GM12891 (cell line): ENCODE measurements around the gene TAGAP. TPM values are rescaled to one million over a fixed set of nuclear protein-coding genes. Genes with fewer than 3 reads are reported as not detected.
A peak's percentile ranks its signal among the peaks of the same experiment; 100 is the strongest.

Source experiments
- DNase-seq: peaks from one replicate; pipeline ENCODE4 v3.0.0; 2011; ENCODE audit warnings: low spot score; ENCODE audit not compliant: insufficient read length
- FAIRE-seq: peaks from 2 replicates; lab custom pipeline; 2011; peaks lifted over from hg19 to GRCh38; lab: Jason Lieb, UNC
- PAX5 ChIP-seq: IDR thresholded peaks from 2 replicates; pipeline ENCODE4 v1.6.1; 2011; ENCODE audit warnings: low read length, moderate library complexity, mild to moderate bottlenecking; ENCODE audit not compliant: insufficient read depth, severe bottlenecking
- POLR2A ChIP-seq: IDR thresholded peaks from 2 replicates; pipeline ENCODE4 v1.6.1; 2011; ENCODE audit warnings: low read depth, low read length, control low read depth
- POLR2AphosphoS5 ChIP-seq: IDR thresholded peaks from 2 replicates; pipeline ENCODE4 v1.6.1; 2011; ENCODE audit warnings: low read depth, low read length, control low read depth
- POU2F2 ChIP-seq: IDR thresholded peaks from 2 replicates; pipeline ENCODE4 v1.6.1; 2011; ENCODE audit warnings: low read depth, mild to moderate bottlenecking, control low read depth, low read length, moderate library complexity
- SPI1 ChIP-seq: IDR thresholded peaks from 2 replicates; pipeline ENCODE4 v1.6.1; 2011; ENCODE audit warnings: low read depth, low read length, control low read depth
- TAF1 ChIP-seq: IDR thresholded peaks from 2 replicates; pipeline ENCODE4 v1.6.1; 2011; ENCODE audit warnings: low read depth, low read length, control low read depth
- polyA plus RNA-seq: library from polyadenylated mRNA; unstranded; fragments of >200 nt; gene quantifications from one replicate; pipeline ENCODE4 v1.2.1, GENCODE V29; 2012; ENCODE audit warnings: low read depth, missing spikeins, inconsistent platforms; ENCODE audit not compliant: missing spikeins

Gene TAGAP, protein sequence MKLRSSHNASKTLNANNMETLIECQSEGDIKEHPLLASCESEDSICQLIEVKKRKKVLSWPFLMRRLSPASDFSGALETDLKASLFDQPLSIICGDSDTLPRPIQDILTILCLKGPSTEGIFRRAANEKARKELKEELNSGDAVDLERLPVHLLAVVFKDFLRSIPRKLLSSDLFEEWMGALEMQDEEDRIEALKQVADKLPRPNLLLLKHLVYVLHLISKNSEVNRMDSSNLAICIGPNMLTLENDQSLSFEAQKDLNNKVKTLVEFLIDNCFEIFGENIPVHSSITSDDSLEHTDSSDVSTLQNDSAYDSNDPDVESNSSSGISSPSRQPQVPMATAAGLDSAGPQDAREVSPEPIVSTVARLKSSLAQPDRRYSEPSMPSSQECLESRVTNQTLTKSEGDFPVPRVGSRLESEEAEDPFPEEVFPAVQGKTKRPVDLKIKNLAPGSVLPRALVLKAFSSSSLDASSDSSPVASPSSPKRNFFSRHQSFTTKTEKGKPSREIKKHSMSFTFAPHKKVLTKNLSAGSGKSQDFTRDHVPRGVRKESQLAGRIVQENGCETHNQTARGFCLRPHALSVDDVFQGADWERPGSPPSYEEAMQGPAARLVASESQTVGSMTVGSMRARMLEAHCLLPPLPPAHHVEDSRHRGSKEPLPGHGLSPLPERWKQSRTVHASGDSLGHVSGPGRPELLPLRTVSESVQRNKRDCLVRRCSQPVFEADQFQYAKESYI
- 2.6 TPM for polyA plus RNA-seq

DNA sequence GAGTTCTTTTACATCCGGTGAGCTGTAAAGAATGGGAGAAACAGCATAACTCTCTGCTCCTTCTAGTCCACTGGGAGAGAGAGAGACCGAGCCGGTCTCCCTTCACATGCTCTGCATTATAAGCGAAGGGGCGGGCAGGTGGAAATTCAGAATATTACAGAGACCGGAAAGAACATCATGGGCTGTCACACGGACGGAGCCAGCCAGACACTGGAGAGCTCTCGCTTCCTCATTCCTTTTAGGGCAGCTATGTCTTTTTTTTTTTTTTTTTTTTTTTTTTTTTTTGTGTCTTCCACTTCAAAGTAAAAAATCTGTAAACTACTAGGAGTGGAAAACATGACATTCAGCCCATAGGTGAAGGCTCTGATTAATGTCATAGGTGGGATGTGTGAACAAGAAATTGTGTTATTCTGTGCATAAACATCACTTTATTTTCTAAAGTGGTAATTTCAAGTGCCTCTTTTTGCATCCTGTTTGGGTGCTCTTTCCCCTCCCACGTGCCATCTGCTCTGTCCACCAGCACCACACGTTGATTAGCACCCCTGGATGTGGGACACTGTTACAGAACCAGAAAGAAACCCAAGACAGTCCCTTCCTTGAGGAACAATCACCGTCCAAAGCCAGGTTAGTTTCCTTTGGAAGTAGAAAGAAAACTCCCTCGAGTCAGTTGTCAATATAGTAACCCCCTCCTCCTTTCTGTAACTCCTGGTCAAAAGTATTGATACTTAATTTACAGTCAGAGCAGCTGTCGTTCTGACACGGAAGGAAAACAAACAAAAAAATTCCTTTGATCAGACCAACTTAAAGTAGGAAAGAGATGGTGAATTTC lies at the start of gene TAGAP:
Gene TAGAP, minus strand, starts transcription at position 93 of the 829 bp plus-strand sequence. CDS start 845 bp downstream, outside the sequence.
- peak; percentile 72 for TF ChIP-seq TAF1
- TF ChIP-seq SPI1 = peak; percentile 86
- peak; percentile 74; the same call in 1 of the 2 replicates for TF ChIP-seq POLR2A
- peak; percentile 77; the same call in 1 of the 2 replicates for TF ChIP-seq POLR2AphosphoS5
- TF ChIP-seq POU2F2 = peak; percentile 77; the same call in 1 of the 2 replicates
- no peak for TF ChIP-seq PAX5
- FAIRE-seq (peak; percentile 82), DNase-seq (peak; percentile 39)

DNA sequence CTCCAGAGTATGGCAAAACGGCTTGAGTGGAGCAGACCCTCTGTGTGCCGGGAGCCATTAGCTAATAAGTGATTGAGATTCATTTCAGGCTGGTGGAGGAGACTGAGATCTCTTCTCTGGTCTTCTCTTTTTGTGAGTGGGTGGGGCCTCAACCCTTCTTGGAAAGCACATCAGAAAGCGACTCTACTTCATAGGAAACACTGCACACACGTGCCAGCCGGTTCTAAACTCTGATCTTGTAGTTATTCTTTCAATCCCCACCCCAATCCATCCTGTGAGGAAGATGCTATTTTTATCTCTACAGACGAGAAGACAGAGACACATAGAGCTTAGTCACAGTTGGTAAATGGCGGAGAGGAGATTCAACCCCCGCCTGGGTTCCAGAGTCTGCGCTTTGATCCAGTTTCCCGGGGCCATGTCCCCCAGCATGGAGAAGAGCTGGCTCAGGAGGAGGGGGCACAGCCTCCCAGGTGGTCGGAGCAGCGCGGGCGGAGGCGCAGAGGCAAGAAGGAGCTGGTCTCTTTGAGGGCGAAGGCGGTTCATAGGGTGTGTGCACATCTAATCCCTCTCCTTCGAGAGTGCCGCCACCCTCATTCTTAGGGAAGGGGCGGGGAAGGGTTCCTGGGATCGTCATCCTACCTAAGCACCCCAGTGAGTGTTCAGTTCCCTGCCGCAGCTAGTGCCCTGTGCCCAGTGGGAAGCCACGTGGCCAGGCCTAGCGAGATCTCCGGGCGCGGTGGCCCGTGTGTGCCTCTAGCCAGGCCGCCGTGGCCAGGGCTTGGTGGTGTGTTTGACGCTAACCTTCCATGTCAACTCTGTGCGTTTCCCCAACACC lies 49.0 kb upstream of the TAGAP start:
- no peak for TF ChIP-seq POLR2AphosphoS5
- no peak for TF ChIP-seq SPI1
- no peak for TF ChIP-seq POLR2A
- TF ChIP-seq PAX5 = no peak
- no peak for TF ChIP-seq TAF1
- no peak for TF ChIP-seq POU2F2

DNA sequence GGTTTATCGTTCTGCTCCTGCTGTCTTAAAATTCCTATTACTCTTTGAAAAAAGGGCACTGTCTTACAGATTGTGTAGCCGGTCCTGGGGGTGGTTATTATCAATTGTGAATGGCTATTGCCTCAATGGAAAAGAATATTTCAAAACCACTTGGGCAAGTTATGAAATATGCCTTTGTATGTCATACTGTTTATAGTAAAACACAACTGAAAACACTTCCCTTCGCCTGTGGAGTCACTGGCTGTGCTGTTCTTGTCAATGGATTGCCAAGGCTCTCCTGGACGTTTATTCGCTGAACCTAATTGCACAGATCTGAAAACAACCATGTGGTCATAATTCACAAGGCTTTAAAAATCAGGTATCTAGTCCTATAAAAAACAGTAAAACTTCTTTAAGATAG lies 47.8 kb upstream of the TAGAP start:
- DNase-seq = no peak
- TF ChIP-seq POLR2AphosphoS5 = no peak
- TF ChIP-seq SPI1 = no peak
- TF ChIP-seq TAF1 = no peak
- no peak for TF ChIP-seq PAX5
- no peak for TF ChIP-seq POLR2A
- no peak for TF ChIP-seq POU2F2
- FAIRE-seq = no peak

More for the DNA sequence above, 49.0 kb upstream of the TAGAP start:
- DNase-seq (no peak), FAIRE-seq (peak; percentile 9)

DNA sequence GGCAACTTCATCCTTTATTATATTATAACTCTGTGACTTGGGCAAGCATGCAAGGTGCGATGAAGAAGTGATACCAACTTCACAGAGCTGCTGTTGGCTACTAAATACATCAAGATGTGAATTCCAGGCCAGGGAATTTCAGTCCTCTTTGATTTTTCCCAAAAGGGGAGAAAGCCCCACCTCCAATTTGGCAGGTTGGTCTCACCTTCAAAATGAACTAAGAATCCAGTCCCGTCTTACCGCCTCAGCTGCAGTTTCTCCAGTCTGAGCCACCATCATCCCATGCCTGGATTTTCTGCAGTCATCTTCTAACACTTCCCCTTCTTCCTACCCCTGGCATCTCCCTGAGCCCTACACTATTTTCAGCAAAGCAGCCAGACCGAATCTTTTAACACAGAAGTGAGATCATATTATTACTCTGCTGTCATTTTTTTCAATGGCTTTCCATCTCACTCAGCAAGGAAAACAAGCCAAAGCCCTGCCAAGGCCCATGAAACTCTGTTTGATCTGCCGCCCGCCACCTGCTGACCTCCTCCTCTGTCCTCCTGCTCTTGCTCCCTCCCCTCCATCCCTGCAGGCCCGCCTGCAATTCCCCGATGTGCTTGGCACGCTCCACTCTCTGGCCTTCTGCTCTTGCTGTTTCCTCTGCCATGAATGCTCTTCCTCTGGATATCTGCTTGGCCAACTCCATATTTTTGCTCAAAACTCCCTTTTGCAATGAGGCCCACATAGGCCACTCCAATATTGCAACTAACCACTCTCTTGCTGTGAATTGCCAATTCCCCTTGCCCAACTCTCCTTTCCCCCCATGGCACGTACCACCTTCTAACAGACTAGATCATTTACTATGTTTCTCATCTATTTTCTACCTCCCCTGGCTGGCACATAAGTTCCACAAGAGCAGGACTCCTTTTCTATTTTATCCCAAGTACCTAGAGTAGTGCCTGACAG lies 46.0 kb upstream of the TAGAP start:
- FAIRE-seq (no peak), DNase-seq (no peak)
- TF ChIP-seq POLR2AphosphoS5 = no peak
- TF ChIP-seq POU2F2 = no peak
- TF ChIP-seq SPI1 = no peak
- TF ChIP-seq TAF1 = no peak
- TF ChIP-seq POLR2A = no peak
- no peak for TF ChIP-seq PAX5

DNA sequence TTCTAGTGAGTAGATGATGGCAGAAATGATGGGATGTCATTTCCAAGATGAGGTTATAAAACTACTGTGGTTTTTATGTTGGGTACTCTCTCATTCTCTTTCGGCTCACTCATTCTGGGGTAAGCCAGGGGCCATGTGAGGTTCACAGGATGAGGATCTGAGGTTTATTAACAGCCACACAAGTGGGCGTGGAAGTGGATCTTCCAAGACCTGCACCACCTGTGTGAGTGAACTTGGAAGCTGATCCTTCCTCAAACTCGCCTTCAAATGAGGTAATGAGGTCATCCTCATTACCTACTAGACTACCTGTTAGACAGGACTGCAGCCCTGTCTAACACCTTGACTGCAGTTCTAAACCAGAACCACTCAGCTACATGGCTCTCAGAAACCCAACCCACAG lies 45.1 kb upstream of the TAGAP start:
- FAIRE-seq = no peak
- DNase-seq = no peak
- TF ChIP-seq SPI1 = no peak
- no peak for TF ChIP-seq POU2F2
- TF ChIP-seq TAF1 = no peak

DNA sequence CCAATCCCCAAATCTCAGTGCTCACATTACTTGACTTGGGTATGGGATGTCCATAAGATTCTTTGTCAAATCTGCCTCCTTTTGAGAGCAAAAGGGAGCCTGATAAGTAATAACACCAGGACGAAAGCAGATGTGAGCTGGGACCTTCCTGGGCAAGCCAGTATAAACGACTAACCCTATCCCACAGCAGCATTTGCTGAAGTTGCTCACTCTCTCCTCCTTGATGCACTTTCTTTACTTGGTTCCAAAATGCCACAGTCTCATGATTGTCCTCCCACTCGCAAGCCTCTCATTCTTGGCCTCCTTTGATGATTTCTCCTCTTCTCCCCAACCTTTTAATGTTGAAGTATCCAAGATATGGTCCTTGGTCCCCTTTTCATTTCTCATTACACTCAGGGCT lies 44.7 kb upstream of the TAGAP start:
- FAIRE-seq (no peak), DNase-seq (no peak)
- TF ChIP-seq PAX5 (no peak), POLR2AphosphoS5 (no peak), POU2F2 (no peak), TAF1 (no peak), SPI1 (no peak), POLR2A (no peak)

DNA sequence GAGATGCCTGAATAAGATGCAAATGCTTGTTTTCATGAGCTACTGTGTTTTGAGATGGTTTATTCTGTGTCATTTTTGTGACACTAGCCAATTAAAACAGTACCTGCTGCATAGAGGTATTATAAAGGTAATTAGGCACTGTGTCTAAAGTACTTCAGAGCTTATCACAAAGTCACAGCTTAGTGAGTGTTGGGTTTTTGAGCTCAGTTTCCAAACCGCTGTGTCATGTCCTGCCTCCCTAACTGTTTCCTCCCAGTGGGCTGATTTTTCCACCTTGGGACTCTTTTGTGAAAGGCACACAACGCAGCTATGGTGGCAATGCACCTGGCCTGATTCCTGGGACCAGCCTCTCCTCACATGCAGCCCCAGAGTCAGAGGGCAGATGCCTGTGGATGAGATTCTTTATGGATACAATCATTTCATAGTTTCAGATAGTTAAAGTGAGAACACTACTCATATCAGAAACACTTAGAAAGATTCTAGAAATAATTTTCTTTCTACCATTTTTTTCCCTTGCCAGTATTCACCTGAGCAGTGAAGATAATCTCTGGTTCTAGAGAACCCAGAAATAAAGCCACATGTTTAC lies 41.3 kb upstream of the TAGAP start:
- DNase-seq (no peak), FAIRE-seq (no peak)
- no peak for TF ChIP-seq TAF1
- no peak for TF ChIP-seq POLR2A
- no peak for TF ChIP-seq POU2F2
- TF ChIP-seq SPI1 = no peak
- no peak for TF ChIP-seq POLR2AphosphoS5
- TF ChIP-seq PAX5 = no peak
